HepG2 (cell line): ENCODE data around the gene CDKN2C. TPM values are rescaled to one million over a fixed set of nuclear protein-coding genes. Genes with fewer than 3 reads are reported as not detected.

Experiments
- ATM ChIP-seq: fragments of 450-650 bp; IDR thresholded peaks from 2 replicates; pipeline ENCODE4 v1.7.1; 2017; ENCODE audit warnings: mild to moderate bottlenecking, borderline replicate concordance
- CBX5 ChIP-seq: sonication (generic); formaldehyde crosslinking; IDR thresholded peaks from 2 replicates; pipeline ENCODE4 v1.4.0; 2020; ENCODE audit warnings: missing genetic modification reagents, borderline replicate concordance
- HIVEP1 ChIP-seq: sonication (generic); formaldehyde crosslinking; IDR thresholded peaks from 2 replicates; pipeline ENCODE4 v1.4.0; 2020; ENCODE audit warnings: mild to moderate bottlenecking, missing genetic modification reagents
- HNRNPL ChIP-seq: fragments of 200-400 bp; formaldehyde crosslinking; IDR thresholded peaks from 2 replicates; pipeline ENCODE4 v1.6.1; 2017; ENCODE audit warnings: mild to moderate bottlenecking, low read depth, low read length
- MYC ChIP-seq: sonication (generic); formaldehyde crosslinking; IDR thresholded peaks from 2 replicates; pipeline ENCODE4 v1.9.0; 2021; ENCODE audit warnings: missing genetic modification reagents, borderline replicate concordance
- SMARCE1 ChIP-seq: fragments of 450-650 bp; IDR thresholded peaks from 2 replicates; pipeline ENCODE4 v1.6.1; 2017; ENCODE audit warnings: borderline replicate concordance
- SP140L ChIP-seq: sonication (generic); formaldehyde crosslinking; IDR thresholded peaks from 2 replicates; pipeline ENCODE4 v1.4.0; 2020; ENCODE audit warnings: missing genetic modification reagents, borderline replicate concordance
- ZBTB7A ChIP-seq: sonication (generic); formaldehyde crosslinking; IDR thresholded peaks from 2 replicates; pipeline ENCODE4 v1.8.0; 2022; ENCODE audit warnings: mild to moderate bottlenecking, missing genetic modification reagents
- ZC3H13 ChIP-seq: sonication (generic); formaldehyde crosslinking; IDR thresholded peaks from 2 replicates; pipeline ENCODE4 v1.8.1; 2023; ENCODE audit warnings: mild to moderate bottlenecking, missing genetic modification reagents, moderate library complexity
- ZNF205 ChIP-seq: IDR thresholded peaks from 2 replicates; pipeline ENCODE4 v1.6.1; 2018; ENCODE audit warnings: missing biosample characterization, missing genetic modification reagents
- ZNF546 ChIP-seq: sonication (generic); formaldehyde crosslinking; conservative IDR thresholded peaks from 2 replicates; pipeline ENCODE4 v1.8.1; 2023; ENCODE audit warnings: mild to moderate bottlenecking, missing genetic modification reagents
- ZNF83 ChIP-seq: sonication (generic); formaldehyde crosslinking; IDR thresholded peaks from 2 replicates; pipeline ENCODE4 v1.4.0; 2020; ENCODE audit warnings: missing genetic modification reagents, mild to moderate bottlenecking, borderline replicate concordance
- ZNF878 ChIP-seq: sonication (generic); formaldehyde crosslinking; IDR thresholded peaks from 2 replicates; pipeline ENCODE4 v1.8.1; 2023; ENCODE audit warnings: mild to moderate bottlenecking, missing genetic modification reagents, moderate library complexity
- polyA plus RNA-seq, 8 experiments: library from polyadenylated mRNA; depleted of rRNA in 3 of 8; stranded (reverse) in 7 of 8; unstranded in 1 of 8; fragments of >200 nt; fragmentation: Illumina TruSeq in 4 of 8; extraction: Trizol in 4 of 8; gene quantifications; 2 replicates each; pipeline versions ENCODE4 v1.2.1 to v1.2.3, GENCODE V29; 2011 to 2016; ENCODE audit warnings: low read depth in 4 of 8, missing spikeins in 1 of 8, mixed read lengths in 1 of 8; ENCODE audit not compliant: insufficient read depth in 1 of 8
- total RNA-seq, 5 experiments: library from RNA; depleted of rRNA; stranded (reverse); fragments of >200 nt; fragmentation: Illumina TruSeq; extraction: Trizol; gene quantifications; 2 replicates each; pipeline ENCODE4 v1.2.3, GENCODE V29; 2016; ENCODE audit warnings: low read depth in 1 of 5
- TF ChIP-seq, protein P1 (sequence below): sonication (generic); formaldehyde crosslinking; IDR thresholded peaks from 2 replicates; pipeline ENCODE4 v1.4.0; 2020; ENCODE audit warnings: missing genetic modification reagents, mild to moderate bottlenecking, borderline replicate concordance
- TF ChIP-seq, protein P2 (sequence below): sonication (generic); formaldehyde crosslinking; IDR thresholded peaks from 2 replicates; pipeline ENCODE4 v1.4.0; 2020; ENCODE audit warnings: missing genetic modification reagents
- TF ChIP-seq, protein P3 (sequence below): sonication (generic); formaldehyde crosslinking; IDR thresholded peaks from 2 replicates; pipeline ENCODE4 v1.5.0; 2020; ENCODE audit warnings: missing genetic modification reagents
- TF ChIP-seq, protein P4 (sequence below): IDR thresholded peaks from 2 replicates; pipeline ENCODE4 v1.6.1; 2016; ENCODE audit warnings: low read depth, missing genetic modification reagents, missing compliant biosample characterization

The CDKN2C gene
- total and polyA plus RNA-seq, 2 of the 13 experiments (the other 11 are each of a cell fraction or from before 2014, with no cell fraction given) = 7.8 to 13.7 TPM

DNA sequence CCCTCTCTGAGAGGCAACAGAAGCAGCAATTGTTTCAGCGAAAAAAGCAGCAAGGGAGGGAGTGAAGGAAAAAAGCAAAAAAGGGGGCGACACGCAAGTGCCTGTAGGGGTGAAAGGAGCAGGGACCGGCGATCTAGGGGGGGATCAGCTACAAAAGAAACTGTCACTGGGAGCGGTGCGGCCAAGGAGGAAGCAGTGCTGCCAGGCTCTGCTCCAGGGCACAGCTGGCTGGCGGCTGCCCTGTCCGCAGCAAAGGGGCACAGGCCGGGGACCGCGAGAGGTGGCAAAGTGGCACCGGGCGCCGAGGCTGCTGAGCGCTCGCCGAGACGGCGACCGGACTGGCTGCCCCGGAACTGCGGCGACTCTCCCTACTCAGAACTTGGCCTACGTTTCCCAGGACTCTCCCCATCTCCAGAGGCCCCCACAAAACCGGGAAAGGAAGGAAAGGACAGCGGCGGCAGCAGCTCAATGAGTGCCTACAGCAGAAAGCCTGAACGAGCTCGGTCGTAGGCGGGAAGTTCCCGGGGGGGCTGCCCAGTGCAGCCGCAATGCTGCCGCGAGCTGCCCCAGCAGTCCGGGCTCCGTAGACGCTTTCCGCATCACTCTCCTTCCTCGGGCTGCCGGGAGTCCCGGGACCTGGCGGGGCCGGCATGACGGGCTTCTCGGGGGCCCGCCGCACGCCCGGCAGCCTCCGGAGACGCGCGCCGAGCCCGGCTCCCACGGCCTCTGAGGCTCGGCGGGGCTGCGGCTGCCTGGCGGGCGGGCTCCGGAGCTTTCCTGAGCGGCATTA is 1.0 kb upstream of the CDKN2C start (continued):
- TF ChIP-seq, protein P1, sequence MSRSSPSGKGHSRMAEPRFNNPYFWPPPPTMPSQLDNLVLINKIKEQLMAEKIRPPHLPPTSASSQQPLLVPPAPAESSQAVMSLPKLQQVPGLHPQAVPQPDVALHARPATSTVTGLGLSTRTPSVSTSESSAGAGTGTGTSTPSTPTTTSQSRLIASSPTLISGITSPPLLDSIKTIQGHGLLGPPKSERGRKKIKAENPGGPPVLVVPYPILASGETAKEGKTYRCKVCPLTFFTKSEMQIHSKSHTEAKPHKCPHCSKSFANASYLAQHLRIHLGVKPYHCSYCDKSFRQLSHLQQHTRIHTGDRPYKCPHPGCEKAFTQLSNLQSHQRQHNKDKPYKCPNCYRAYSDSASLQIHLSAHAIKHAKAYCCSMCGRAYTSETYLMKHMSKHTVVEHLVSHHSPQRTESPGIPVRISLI (CRISPR knock-in tag) = peak; percentile 45; the same call in 1 of the 2 replicates
- TF ChIP-seq ZNF205 (CRISPR knock-in tag) (no peak), ZNF878 (no peak), ZNF546 (CRISPR knock-in tag) (0 out of 2 replicates have a peak, but pooled peaks have one; percentile 3), HIVEP1 (CRISPR knock-in tag) (0 out of 2 replicates have a peak, but pooled peaks have one; percentile 8), ZNF83 (CRISPR knock-in tag) (no peak), ATM (no peak), ZC3H13 (CRISPR knock-in tag) (0 out of 2 replicates have a peak, but pooled peaks have one; percentile 53), SP140L (no peak), HNRNPL (peak; percentile 96), MYC (CRISPR knock-in tag) (peak; percentile 39; the same call in 1 of the 2 replicates), ZBTB7A (CRISPR knock-in tag) (no peak), CBX5 (CRISPR knock-in tag) (no peak), SMARCE1 (no peak)
- TF ChIP-seq, protein P2, sequence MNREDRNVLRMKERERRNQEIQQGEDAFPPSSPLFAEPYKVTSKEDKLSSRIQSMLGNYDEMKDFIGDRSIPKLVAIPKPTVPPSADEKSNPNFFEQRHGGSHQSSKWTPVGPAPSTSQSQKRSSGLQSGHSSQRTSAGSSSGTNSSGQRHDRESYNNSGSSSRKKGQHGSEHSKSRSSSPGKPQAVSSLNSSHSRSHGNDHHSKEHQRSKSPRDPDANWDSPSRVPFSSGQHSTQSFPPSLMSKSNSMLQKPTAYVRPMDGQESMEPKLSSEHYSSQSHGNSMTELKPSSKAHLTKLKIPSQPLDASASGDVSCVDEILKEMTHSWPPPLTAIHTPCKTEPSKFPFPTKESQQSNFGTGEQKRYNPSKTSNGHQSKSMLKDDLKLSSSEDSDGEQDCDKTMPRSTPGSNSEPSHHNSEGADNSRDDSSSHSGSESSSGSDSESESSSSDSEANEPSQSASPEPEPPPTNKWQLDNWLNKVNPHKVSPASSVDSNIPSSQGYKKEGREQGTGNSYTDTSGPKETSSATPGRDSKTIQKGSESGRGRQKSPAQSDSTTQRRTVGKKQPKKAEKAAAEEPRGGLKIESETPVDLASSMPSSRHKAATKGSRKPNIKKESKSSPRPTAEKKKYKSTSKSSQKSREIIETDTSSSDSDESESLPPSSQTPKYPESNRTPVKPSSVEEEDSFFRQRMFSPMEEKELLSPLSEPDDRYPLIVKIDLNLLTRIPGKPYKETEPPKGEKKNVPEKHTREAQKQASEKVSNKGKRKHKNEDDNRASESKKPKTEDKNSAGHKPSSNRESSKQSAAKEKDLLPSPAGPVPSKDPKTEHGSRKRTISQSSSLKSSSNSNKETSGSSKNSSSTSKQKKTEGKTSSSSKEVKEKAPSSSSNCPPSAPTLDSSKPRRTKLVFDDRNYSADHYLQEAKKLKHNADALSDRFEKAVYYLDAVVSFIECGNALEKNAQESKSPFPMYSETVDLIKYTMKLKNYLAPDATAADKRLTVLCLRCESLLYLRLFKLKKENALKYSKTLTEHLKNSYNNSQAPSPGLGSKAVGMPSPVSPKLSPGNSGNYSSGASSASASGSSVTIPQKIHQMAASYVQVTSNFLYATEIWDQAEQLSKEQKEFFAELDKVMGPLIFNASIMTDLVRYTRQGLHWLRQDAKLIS (CRISPR knock-in tag) = no peak
- TF ChIP-seq, protein P3, sequence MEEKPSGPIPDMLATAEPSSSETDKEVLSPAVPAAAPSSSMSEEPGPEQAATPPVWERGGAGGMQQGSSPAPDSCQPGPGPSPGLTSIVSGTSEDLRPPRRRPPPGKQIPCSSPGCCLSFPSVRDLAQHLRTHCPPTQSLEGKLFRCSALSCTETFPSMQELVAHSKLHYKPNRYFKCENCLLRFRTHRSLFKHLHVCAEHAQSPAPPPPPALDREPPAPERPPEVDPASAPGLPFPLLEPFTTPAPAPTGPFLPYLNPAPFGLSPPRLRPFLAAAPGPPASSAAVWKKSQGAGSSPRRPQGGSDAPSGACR (CRISPR knock-in tag) = no peak
- TF ChIP-seq, protein P4, sequence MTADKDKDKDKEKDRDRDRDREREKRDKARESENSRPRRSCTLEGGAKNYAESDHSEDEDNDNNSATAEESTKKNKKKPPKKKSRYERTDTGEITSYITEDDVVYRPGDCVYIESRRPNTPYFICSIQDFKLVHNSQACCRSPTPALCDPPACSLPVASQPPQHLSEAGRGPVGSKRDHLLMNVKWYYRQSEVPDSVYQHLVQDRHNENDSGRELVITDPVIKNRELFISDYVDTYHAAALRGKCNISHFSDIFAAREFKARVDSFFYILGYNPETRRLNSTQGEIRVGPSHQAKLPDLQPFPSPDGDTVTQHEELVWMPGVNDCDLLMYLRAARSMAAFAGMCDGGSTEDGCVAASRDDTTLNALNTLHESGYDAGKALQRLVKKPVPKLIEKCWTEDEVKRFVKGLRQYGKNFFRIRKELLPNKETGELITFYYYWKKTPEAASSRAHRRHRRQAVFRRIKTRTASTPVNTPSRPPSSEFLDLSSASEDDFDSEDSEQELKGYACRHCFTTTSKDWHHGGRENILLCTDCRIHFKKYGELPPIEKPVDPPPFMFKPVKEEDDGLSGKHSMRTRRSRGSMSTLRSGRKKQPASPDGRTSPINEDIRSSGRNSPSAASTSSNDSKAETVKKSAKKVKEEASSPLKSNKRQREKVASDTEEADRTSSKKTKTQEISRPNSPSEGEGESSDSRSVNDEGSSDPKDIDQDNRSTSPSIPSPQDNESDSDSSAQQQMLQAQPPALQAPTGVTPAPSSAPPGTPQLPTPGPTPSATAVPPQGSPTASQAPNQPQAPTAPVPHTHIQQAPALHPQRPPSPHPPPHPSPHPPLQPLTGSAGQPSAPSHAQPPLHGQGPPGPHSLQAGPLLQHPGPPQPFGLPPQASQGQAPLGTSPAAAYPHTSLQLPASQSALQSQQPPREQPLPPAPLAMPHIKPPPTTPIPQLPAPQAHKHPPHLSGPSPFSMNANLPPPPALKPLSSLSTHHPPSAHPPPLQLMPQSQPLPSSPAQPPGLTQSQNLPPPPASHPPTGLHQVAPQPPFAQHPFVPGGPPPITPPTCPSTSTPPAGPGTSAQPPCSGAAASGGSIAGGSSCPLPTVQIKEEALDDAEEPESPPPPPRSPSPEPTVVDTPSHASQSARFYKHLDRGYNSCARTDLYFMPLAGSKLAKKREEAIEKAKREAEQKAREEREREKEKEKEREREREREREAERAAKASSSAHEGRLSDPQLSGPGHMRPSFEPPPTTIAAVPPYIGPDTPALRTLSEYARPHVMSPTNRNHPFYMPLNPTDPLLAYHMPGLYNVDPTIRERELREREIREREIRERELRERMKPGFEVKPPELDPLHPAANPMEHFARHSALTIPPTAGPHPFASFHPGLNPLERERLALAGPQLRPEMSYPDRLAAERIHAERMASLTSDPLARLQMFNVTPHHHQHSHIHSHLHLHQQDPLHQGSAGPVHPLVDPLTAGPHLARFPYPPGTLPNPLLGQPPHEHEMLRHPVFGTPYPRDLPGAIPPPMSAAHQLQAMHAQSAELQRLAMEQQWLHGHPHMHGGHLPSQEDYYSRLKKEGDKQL (CRISPR knock-in tag) = no peak
